ENCODE results near the gene PRDM11.

DNA sequence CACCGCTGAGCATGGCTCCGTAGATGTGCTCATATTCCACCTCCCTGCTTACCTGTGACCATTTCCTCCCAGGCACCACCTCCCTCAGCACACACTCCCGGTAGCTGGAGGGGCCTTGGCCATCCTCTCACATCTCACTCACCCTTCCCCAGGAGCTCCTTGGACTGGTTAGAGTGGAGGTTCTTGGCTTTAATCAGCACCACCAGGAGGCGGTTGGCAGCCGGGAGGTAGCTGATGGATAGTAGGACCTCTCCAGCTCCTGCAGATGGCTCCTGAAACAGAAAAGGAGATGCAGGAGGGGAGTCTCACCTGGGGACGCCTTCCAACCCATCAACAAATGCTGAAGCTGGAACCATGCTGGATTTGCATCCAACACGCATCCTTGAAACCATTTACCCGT lies 99.8 kb downstream of the PRDM11 start:
- TF ChIP-seq, protein P1, sequence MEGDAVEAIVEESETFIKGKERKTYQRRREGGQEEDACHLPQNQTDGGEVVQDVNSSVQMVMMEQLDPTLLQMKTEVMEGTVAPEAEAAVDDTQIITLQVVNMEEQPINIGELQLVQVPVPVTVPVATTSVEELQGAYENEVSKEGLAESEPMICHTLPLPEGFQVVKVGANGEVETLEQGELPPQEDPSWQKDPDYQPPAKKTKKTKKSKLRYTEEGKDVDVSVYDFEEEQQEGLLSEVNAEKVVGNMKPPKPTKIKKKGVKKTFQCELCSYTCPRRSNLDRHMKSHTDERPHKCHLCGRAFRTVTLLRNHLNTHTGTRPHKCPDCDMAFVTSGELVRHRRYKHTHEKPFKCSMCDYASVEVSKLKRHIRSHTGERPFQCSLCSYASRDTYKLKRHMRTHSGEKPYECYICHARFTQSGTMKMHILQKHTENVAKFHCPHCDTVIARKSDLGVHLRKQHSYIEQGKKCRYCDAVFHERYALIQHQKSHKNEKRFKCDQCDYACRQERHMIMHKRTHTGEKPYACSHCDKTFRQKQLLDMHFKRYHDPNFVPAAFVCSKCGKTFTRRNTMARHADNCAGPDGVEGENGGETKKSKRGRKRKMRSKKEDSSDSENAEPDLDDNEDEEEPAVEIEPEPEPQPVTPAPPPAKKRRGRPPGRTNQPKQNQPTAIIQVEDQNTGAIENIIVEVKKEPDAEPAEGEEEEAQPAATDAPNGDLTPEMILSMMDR (IDR thresholded peaks at IDR 0.05): no peak
- no peak for TF ChIP-seq POLR2A (IDR thresholded peaks at IDR 0.05)
